IMR-90 (cell line): ENCODE measurements around the gene THOC6.

Source experiments
- BHLHE40 ChIP-seq: fragments of 150-350 bp; IDR thresholded peaks from 2 replicates; pipeline ENCODE4 v1.6.1; 2016; ENCODE audit warnings: mild to moderate bottlenecking, low read depth, low read length
- CEBPB ChIP-seq: IDR thresholded peaks from 2 replicates; pipeline ENCODE4 v1.6.1; 2012; ENCODE audit warnings: low read depth, low read length, improper control_type of control experiment
- CHD1 ChIP-seq: IDR thresholded peaks from 2 replicates; pipeline ENCODE4 v1.6.1; 2012; ENCODE audit warnings: low read depth, low read length, improper control_type of control experiment
- FOS ChIP-seq: fragments of 150-350 bp; IDR thresholded peaks from 2 replicates; pipeline ENCODE4 v1.6.1; 2016; ENCODE audit warnings: low read depth, low read length
- MXI1 ChIP-seq: IDR thresholded peaks from 2 replicates; pipeline ENCODE4 v1.6.1; 2012; ENCODE audit warnings: low read depth, mild to moderate bottlenecking, low read length, moderate library complexity, borderline replicate concordance
- POLR2A ChIP-seq: IDR thresholded peaks from 2 replicates; pipeline ENCODE4 v1.6.1; 2012; ENCODE audit warnings: mild to moderate bottlenecking, low read depth, low read length
- RAD21 ChIP-seq: IDR thresholded peaks from 2 replicates; pipeline ENCODE4 v1.6.1; 2012; ENCODE audit warnings: low read length, improper control_type of control experiment
- RCOR1 ChIP-seq: IDR thresholded peaks from 2 replicates; pipeline ENCODE4 v1.6.1; 2012; ENCODE audit warnings: mild to moderate bottlenecking, low read length, improper control_type of control experiment; ENCODE audit not compliant: insufficient replicate concordance
- RFX5 ChIP-seq: IDR thresholded peaks from 2 replicates; pipeline ENCODE4 v1.8.0; 2012; ENCODE audit warnings: low read depth, mild to moderate bottlenecking, low read length, moderate library complexity
- USF2 ChIP-seq: fragments of 150-350 bp; IDR thresholded peaks from 2 replicates; pipeline ENCODE4 v1.6.1; 2017; ENCODE audit warnings: mild to moderate bottlenecking, antibody characterized with exemption, low read length, low read depth
- TF ChIP-seq, protein P1 (sequence below): conservative IDR thresholded peaks from 2 replicates; pipeline ENCODE4 v1.5.1; 2012; ENCODE audit warnings: mild to moderate bottlenecking, low read depth, low read length, improper control_type of control experiment

GRCh38 chr16:3007957-3008689, 15.7 kb upstream of the THOC6 start:
- TF ChIP-seq, protein P1, sequence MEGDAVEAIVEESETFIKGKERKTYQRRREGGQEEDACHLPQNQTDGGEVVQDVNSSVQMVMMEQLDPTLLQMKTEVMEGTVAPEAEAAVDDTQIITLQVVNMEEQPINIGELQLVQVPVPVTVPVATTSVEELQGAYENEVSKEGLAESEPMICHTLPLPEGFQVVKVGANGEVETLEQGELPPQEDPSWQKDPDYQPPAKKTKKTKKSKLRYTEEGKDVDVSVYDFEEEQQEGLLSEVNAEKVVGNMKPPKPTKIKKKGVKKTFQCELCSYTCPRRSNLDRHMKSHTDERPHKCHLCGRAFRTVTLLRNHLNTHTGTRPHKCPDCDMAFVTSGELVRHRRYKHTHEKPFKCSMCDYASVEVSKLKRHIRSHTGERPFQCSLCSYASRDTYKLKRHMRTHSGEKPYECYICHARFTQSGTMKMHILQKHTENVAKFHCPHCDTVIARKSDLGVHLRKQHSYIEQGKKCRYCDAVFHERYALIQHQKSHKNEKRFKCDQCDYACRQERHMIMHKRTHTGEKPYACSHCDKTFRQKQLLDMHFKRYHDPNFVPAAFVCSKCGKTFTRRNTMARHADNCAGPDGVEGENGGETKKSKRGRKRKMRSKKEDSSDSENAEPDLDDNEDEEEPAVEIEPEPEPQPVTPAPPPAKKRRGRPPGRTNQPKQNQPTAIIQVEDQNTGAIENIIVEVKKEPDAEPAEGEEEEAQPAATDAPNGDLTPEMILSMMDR: no peak
- TF ChIP-seq USF2: no peak
- TF ChIP-seq POLR2A: no peak
- no peak for TF ChIP-seq FOS
- no peak for TF ChIP-seq RFX5
- no peak for TF ChIP-seq BHLHE40
- TF ChIP-seq RAD21: no peak
- no peak for TF ChIP-seq RCOR1
- no peak for TF ChIP-seq MXI1
- no peak for TF ChIP-seq CHD1
- no peak for TF ChIP-seq CEBPB
